HepG2 (cell line): ENCODE results near the gene ZFPL1. TPM values are rescaled to one million over a fixed set of nuclear protein-coding genes. Genes with fewer than 3 reads are reported as not detected.

Experiments
- BORCS8-MEF2B ChIP-seq: sonication (generic); formaldehyde crosslinking; IDR thresholded peaks from 2 replicates; pipeline ENCODE4 v1.8.0; 2022; ENCODE audit warnings: mild to moderate bottlenecking, missing genetic modification reagents
- HNRNPUL1 ChIP-seq: fragments of 200-400 bp; formaldehyde crosslinking; IDR thresholded peaks from 2 replicates; pipeline ENCODE4 v1.6.1; 2017; ENCODE audit warnings: low read depth, mild to moderate bottlenecking, low read length, moderate library complexity
- MEIS1 ChIP-seq: sonication (generic); formaldehyde crosslinking; IDR thresholded peaks from 2 replicates; pipeline ENCODE4 v1.9.0; 2021; ENCODE audit warnings: mild to moderate bottlenecking, missing genetic modification reagents, moderate library complexity, borderline replicate concordance
- RAD21 ChIP-seq: fragments of 450-650 bp; formaldehyde crosslinking; IDR thresholded peaks from 2 replicates; pipeline ENCODE4 v1.5.0; 2020; ENCODE audit warnings: mild to moderate bottlenecking
- SNAPC4 ChIP-seq: sonication (generic); formaldehyde crosslinking; IDR thresholded peaks from 2 replicates; pipeline ENCODE4 v1.4.0; 2020; ENCODE audit warnings: mild to moderate bottlenecking, missing genetic modification reagents
- ZNF83 ChIP-seq: sonication (generic); formaldehyde crosslinking; IDR thresholded peaks from 2 replicates; pipeline ENCODE4 v1.4.0; 2020; ENCODE audit warnings: missing genetic modification reagents, mild to moderate bottlenecking, borderline replicate concordance
- polyA plus RNA-seq, 8 experiments: library from polyadenylated mRNA; depleted of rRNA in 3 of 8; stranded (reverse) in 7 of 8; unstranded in 1 of 8; fragments of >200 nt; fragmentation: Illumina TruSeq in 4 of 8; extraction: Trizol in 4 of 8; gene quantifications; 2 replicates each; pipeline versions ENCODE4 v1.2.1 to v1.2.3, GENCODE V29; 2011 to 2016; ENCODE audit warnings: low read depth in 4 of 8, missing spikeins in 1 of 8, mixed read lengths in 1 of 8; ENCODE audit not compliant: insufficient read depth in 1 of 8
- total RNA-seq, 5 experiments: library from RNA; depleted of rRNA; stranded (reverse); fragments of >200 nt; fragmentation: Illumina TruSeq; extraction: Trizol; gene quantifications; 2 replicates each; pipeline ENCODE4 v1.2.3, GENCODE V29; 2016; ENCODE audit warnings: low read depth in 1 of 5

ZFPL1 gene
- total and polyA plus RNA-seq, 2 of the 13 experiments (the other 11 are each of a cell fraction or from before 2014, with no cell fraction given), result 32.2 to 56.0 TPM

- TF ChIP-seq BORCS8-MEF2B (CRISPR knock-in tag), result no peak
- no peak for TF ChIP-seq RAD21 (CRISPR knock-in tag)
- no peak for TF ChIP-seq MEIS1 (CRISPR knock-in tag)
- no peak for TF ChIP-seq ZNF83 (CRISPR knock-in tag)
- TF ChIP-seq HNRNPUL1, result no peak
- no peak for TF ChIP-seq SNAPC4 (CRISPR knock-in tag)
Measured at GRCh38 chr11:65118097-65118837, 34.2 kb downstream of the ZFPL1 start (continued).
